Measurements from ENCODE around the gene CDNF.

- TF ChIP-seq EZH2 (IDR thresholded peaks at IDR 0.05; ENCODE audit: low read length) (no peak), CTCF (optimal IDR thresholded peaks at IDR 0.05 in 1 of 3, IDR thresholded peaks at IDR 0.05 in 1 of 3, conservative IDR thresholded peaks at IDR 0.05 in 1 of 3; ENCODE audit: extremely low read depth in 1 of 3, insufficient read depth in 2 of 3, low read length in 3 of 3) (no peak)
Observed at GRCh38 chr10:14880229-14880628, 42.4 kb upstream of the CDNF start.
